Smooth muscle cell (in vitro differentiated cells): ENCODE measurements around the gene PLXNC1. TPM values are rescaled to one million over a fixed set of nuclear protein-coding genes. Genes with fewer than 3 reads are reported as not detected.

Experiments
- DNase-seq: peaks from one replicate; lab custom pipeline; 2025; ENCODE audit not compliant: unreplicated experiment; lab: John Stamatoyannopoulos, UW
- H2AFZ ChIP-seq: fragments of 200-600 bp; sonication (generic); 2 replicates; pipeline ENCODE4 v1.6.0; 2016; ENCODE audit warnings: antibody characterized with exemption, low read depth, mild to moderate bottlenecking
- H3F3A ChIP-seq: fragments of 200-600 bp; sonication (generic); 2 replicates; pipeline ENCODE4 v1.6.0; 2017; ENCODE audit warnings: antibody characterized with exemption, low read depth
- H3K27ac ChIP-seq: fragments of 200-600 bp; sonication (generic); 2 replicates; pipeline ENCODE4 v1.5.1; 2016; ENCODE audit warnings: low read depth, mild to moderate bottlenecking
- H3K27me3 ChIP-seq: fragments of 200-600 bp; sonication (generic); 2 replicates; pipeline ENCODE4 v1.6.1; 2016; ENCODE audit warnings: low read depth, mild to moderate bottlenecking
- H3K36me3 ChIP-seq: fragments of 200-600 bp; sonication (generic); 2 replicates; pipeline ENCODE4 v1.5.1; 2016; ENCODE audit warnings: low read depth
- H3K4me1 ChIP-seq: fragments of 200-600 bp; sonication (generic); 2 replicates; pipeline ENCODE4 v1.5.1; 2016; ENCODE audit warnings: low read depth
- H3K4me2 ChIP-seq: fragments of 200-600 bp; sonication (generic); 2 replicates; pipeline ENCODE4 v1.6.0; 2016; ENCODE audit warnings: mild to moderate bottlenecking
- H3K4me3 ChIP-seq: fragments of 200-600 bp; sonication (generic); 2 replicates; pipeline ENCODE4 v1.5.1; 2016; ENCODE audit warnings: mild to moderate bottlenecking
- H3K79me2 ChIP-seq: fragments of 200-600 bp; sonication (generic); 2 replicates; pipeline ENCODE4 v1.6.0; 2016; ENCODE audit warnings: low read depth, mild to moderate bottlenecking
- H3K9ac ChIP-seq: fragments of 200-600 bp; sonication (generic); 2 replicates; pipeline ENCODE4 v1.6.0; 2016; ENCODE audit warnings: low read depth
- H3K9me3 ChIP-seq: fragments of 200-600 bp; sonication (generic); replicated peaks from 2 replicates; pipeline ENCODE4 v1.5.1; 2016; ENCODE audit warnings: low read depth
- H4K20me1 ChIP-seq: fragments of 200-600 bp; sonication (generic); 2 replicates; pipeline ENCODE4 v1.6.0; 2016; ENCODE audit warnings: low read depth
- CTCF ChIP-seq: fragments of 200-600 bp; sonication (generic); IDR thresholded peaks from 2 replicates; pipeline ENCODE4 v1.5.1; 2017; ENCODE audit warnings: borderline replicate concordance, mild to moderate bottlenecking, antibody characterized with exemption; ENCODE audit not compliant: insufficient read depth, poor library complexity, severe bottlenecking
- WGBS: methylation state at CpG from one replicate; pipeline ENCODE4 v1.1.7; 2016; ENCODE audit warnings: low lambda C conversion rate; 5-methylcytosine and 5-hydroxymethylcytosine counted together
- polyA plus RNA-seq: library from polyadenylated mRNA; unstranded; fragments of >200 nt; fragmentation: Nextera tagmentation; extraction: Ambion mirVana; gene quantifications from 2 replicates; pipeline ENCODE4 v1.2.1, GENCODE V29; 2016
- total RNA-seq: library from RNA; depleted of rRNA; stranded (reverse); fragments of >200 nt; gene quantifications from 2 replicates; pipeline ENCODE4 v1.2.3, GENCODE V29; 2014

The PLXNC1 gene
- total and polyA plus RNA-seq, 2 experiments from 2014 or later, result 0.49 to 0.66 TPM

- H3K79me2 ChIP-seq, result no peaks in the 10 kb centered on the region
- H3K4me3 ChIP-seq, result no peak overlapping the region
- H3K4me1 ChIP-seq, result peaks cover 28% of the 10 kb centered on the region
- no peaks in the 10 kb centered on the region for H3K36me3 ChIP-seq
- WGBS, result 86% methylated on average over 13 of the region's 13 CpGs
- no peak overlapping the region for H3K4me2 ChIP-seq
- no peaks in the 10 kb centered on the region for H4K20me1 ChIP-seq
- no peak overlapping the region for H3K9ac ChIP-seq
- DNase-seq, result no peak
- no peak for TF ChIP-seq CTCF
- peaks cover 10% of the 10 kb centered on the region for H3K27me3 ChIP-seq
- no peaks in the 10 kb centered on the region for H3F3A ChIP-seq
- H3K27ac ChIP-seq, result no peak overlapping the region
- H2AFZ ChIP-seq, result no peak overlapping the region
- no peaks in the 10 kb centered on the region for H3K9me3 ChIP-seq
Observed at GRCh38 chr12:94260717-94261116, 112.3 kb downstream of the PLXNC1 start.

DNA sequence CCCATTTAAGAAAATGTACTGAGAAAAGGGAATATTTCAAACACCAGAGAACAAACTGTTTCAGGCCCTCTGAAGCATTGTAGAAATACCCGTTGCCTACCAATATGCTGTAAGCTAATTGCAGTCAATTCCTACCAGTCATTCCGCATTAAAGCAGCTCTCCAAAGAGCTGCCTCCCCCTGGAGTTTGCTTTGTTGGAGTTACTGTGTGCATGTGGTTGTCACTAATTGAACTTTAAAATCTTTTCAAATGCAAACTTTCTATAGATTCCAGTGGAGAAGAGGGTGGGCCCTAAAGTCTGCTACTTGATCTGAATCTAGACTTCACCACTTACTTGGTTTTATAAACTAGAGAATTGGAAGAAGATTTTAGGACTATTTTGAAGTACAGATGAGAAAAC lies 112.7 kb downstream of the PLXNC1 start:
- H3K27ac ChIP-seq, result no peak overlapping the region
- WGBS, result 45% methylated on average over 2 of the region's 2 CpGs
- H3K79me2 ChIP-seq, result no peaks in the 10 kb centered on the region
- H3K36me3 ChIP-seq, result no peaks in the 10 kb centered on the region
- H3K9me3 ChIP-seq, result no peaks in the 10 kb centered on the region
- H3K4me2 ChIP-seq, result no peak overlapping the region
- H4K20me1 ChIP-seq, result no peaks in the 10 kb centered on the region
- peaks cover 29% of the 10 kb centered on the region for H3K4me1 ChIP-seq
- no peak overlapping the region for H2AFZ ChIP-seq
- H3K4me3 ChIP-seq, result no peak overlapping the region
- peaks cover 7% of the 10 kb centered on the region for H3K27me3 ChIP-seq
- DNase-seq, result no peak
- no peaks in the 10 kb centered on the region for H3F3A ChIP-seq
- no peak for TF ChIP-seq CTCF
- no peak overlapping the region for H3K9ac ChIP-seq

DNA sequence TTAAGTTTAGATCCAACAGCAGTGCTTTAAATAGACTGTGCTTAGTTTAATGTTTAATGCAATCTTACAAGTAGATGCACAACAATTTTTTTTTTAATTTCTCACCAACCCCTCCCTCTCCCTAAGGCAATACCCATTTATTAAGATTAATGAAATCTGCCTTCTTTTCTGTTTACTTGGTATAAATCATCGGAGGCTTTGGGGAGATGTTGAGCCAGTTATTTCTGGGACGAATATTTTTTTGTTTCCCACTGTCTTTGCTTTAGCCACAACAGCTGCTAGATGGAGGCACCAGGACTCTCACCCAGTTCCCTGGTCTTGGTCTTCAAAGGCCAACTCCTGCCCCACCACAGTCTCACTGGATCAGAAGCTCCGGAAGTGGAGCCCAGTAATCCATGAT lies 113.4 kb downstream of the PLXNC1 start:
- Histone ChIP-seq H3K36me3 (no peaks in the 10 kb centered on the region), H3F3A (no peaks in the 10 kb centered on the region), H3K9ac (no peak overlapping the region), H3K79me2 (no peaks in the 10 kb centered on the region), H3K27ac (peak overlapping the region; percentile 72), H2AFZ (no peak overlapping the region), H3K9me3 (no peaks in the 10 kb centered on the region), H3K27me3 (peaks cover under 1% of the 10 kb centered on the region), H4K20me1 (no peaks in the 10 kb centered on the region), H3K4me2 (peak overlapping the region; percentile 80), H3K4me1 (peaks cover 29% of the 10 kb centered on the region), H3K4me3 (no peak overlapping the region)
- WGBS, result 52% methylated on average over 3 of the region's 3 CpGs
- DNase-seq, result no peak
- TF ChIP-seq CTCF, result no peak

GRCh38 chr12:94262228-94263010 lies 114.0 kb downstream of the PLXNC1 start:
- WGBS, result 37% methylated on average over 17 of the region's 17 CpGs
- H3K27me3 ChIP-seq, result no peaks in the 10 kb centered on the region
- peak overlapping the region; percentile 80 for H3K4me2 ChIP-seq
- H3F3A ChIP-seq, result no peaks in the 10 kb centered on the region
- no peaks in the 10 kb centered on the region for H3K79me2 ChIP-seq
- H3K4me1 ChIP-seq, result peaks cover 29% of the 10 kb centered on the region
- H3K9ac ChIP-seq, result peak overlapping the region; percentile 40
- H3K4me3 ChIP-seq, result peak overlapping the region; percentile 36
- no peak overlapping the region for H2AFZ ChIP-seq
- H3K27ac ChIP-seq, result peak overlapping the region; percentile 72
- TF ChIP-seq CTCF, result no peak
- no peaks in the 10 kb centered on the region for H4K20me1 ChIP-seq
- H3K9me3 ChIP-seq, result no peaks in the 10 kb centered on the region
- H3K36me3 ChIP-seq, result no peaks in the 10 kb centered on the region
- peak; percentile 33 for DNase-seq
